CD4-positive, alpha-beta T cell (primary cell): ENCODE measurements around the gene ABHD10. TPM values are rescaled to one million over a fixed set of nuclear protein-coding genes. Genes with fewer than 3 reads are reported as not detected.

Experiments
- ATAC-seq: fragments of 200-7000 bp; cut with Tn5 transposase; one replicate; pipeline ENCODE4 v1.10.0; 2022; ENCODE audit warnings: mild to moderate bottlenecking; ENCODE audit not compliant: poor library complexity
- CTCF ChIA-PET: fragments of 350-600 bp; sonication (Branson Sonifier 250); formaldehyde crosslinking; loops from one replicate; lab custom pipeline; 2021; ENCODE audit warnings: antibody characterized with exemption, inconsistent platforms; lab: Charles Lee
- POLR2A ChIA-PET: fragments of 350-600 bp; sonication (Branson Sonifier 250); formaldehyde crosslinking; loops from one replicate; lab custom pipeline; 2021; ENCODE audit warnings: antibody characterized with exemption, inconsistent platforms; lab: Charles Lee
- DNase-seq, 14 experiments: peaks; one replicate each; pipeline ENCODE4 v3.0.0-alpha.2; 2013 to 2020; ENCODE audit warnings: mixed read lengths in 2 of 14
- H3K27ac ChIP-seq, 2 donors: one replicate each; pipeline versions ENCODE4 v1.5.1 to v1.7.0; 2013; ENCODE audit warnings: low read length in 2 of 2, low read depth in 1 of 2, mild to moderate bottlenecking in 1 of 2
- H3K27me3 ChIP-seq, 2 experiments: 1 replicate in 1 of 2; 2 replicates in 1 of 2; pipeline versions ENCODE4 v1.6.1 to v1.7.0; 2013; ENCODE audit warnings: low read length in 2 of 2, control low read depth in 1 of 2, mild to moderate bottlenecking in 1 of 2, moderate library complexity in 1 of 2; ENCODE audit not compliant: insufficient read depth in 2 of 2, control insufficient read depth in 1 of 2
- H3K36me3 ChIP-seq: one replicate; pipeline ENCODE4 v1.6.1; 2013; ENCODE audit warnings: low read length, control low read depth; ENCODE audit not compliant: insufficient read depth
- H3K4me1 ChIP-seq: one replicate; pipeline ENCODE4 v1.6.1; 2013; ENCODE audit warnings: low read length, control low read depth; ENCODE audit not compliant: insufficient read depth
- H3K4me3 ChIP-seq: one replicate; pipeline ENCODE4 v1.5.1; 2013; ENCODE audit warnings: mild to moderate bottlenecking, low read length, moderate library complexity
- H3K9me3 ChIP-seq, 2 experiments: 1 replicate in 1 of 2; 2 replicates in 1 of 2; pipeline versions ENCODE4 v1.6.1 to v1.7.0; 2013; ENCODE audit warnings: low read length in 2 of 2, mild to moderate bottlenecking in 2 of 2, control low read depth in 1 of 2, moderate library complexity in 1 of 2; ENCODE audit not compliant: control insufficient read depth in 1 of 2, insufficient read depth in 1 of 2
- H3K27ac Mint-ChIP-seq: one replicate; pipeline ENCODE4 v1.8.0; 2020; ENCODE audit warnings: mixed read lengths
- H3K27me3 Mint-ChIP-seq: one replicate; pipeline ENCODE4 v1.8.0; 2021; ENCODE audit warnings: mixed read lengths
- H3K36me3 Mint-ChIP-seq: one replicate; pipeline ENCODE4 v1.8.0; 2021; ENCODE audit warnings: low read depth, mixed read lengths
- H3K4me1 Mint-ChIP-seq: one replicate; pipeline ENCODE4 v1.8.0; 2021; ENCODE audit warnings: low read depth, mixed read lengths
- H3K4me3 Mint-ChIP-seq: one replicate; pipeline ENCODE4 v1.8.0; 2020; ENCODE audit warnings: mild to moderate bottlenecking, mixed read lengths
- H3K9me3 Mint-ChIP-seq: one replicate; pipeline ENCODE4 v1.8.0; 2020; ENCODE audit warnings: mixed read lengths
- intact Hi-C, 2 experiments: fragments of 100-400 bp; cut with DNase I in 1 of 2; cut with micrococcal nuclease in 1 of 2; formaldehyde crosslinking; loops; one replicate each; pipeline versions ENCODE4 v1.15.1 to v1.9.0; 2023 to 2025; cut with DNase I, micrococcal nuclease
- total RNA-seq, 174 experiments: library from RNA in 2 of 174; stranded (reverse) in 2 of 174; gene quantifications; one replicate each; pipeline ENCODE4 v1.2.3 and lab custom pipeline; 2021 to 2026
- TF ChIP-seq, protein P1 (sequence below): fragments of 200-600 bp; IDR thresholded peaks from one replicate; pipeline ENCODE4 v1.8.0; 2022; ENCODE audit warnings: antibody characterized with exemption, mild to moderate bottlenecking

Gene ABHD10
- total RNA-seq, 2 experiments from 2014 or later = 28.2 to 32.5 TPM

GRCh38 chr3:112042842-112043280 lies 64.0 kb downstream of the ABHD10 start:
- H3K4me3 ChIP-seq = no peak overlapping the region
- no peaks in the 10 kb centered on the region for H3K4me1 ChIP-seq
- ChIA-PET POLR2A (no interaction called here), CTCF (interaction anchor here (0.6 to 1.3 kb wide), 9 partner anchors 25 to 375 kb away, joined by 3 to 5 read pairs (median 3); no protein-coding TSS in a partner anchor)
- TF ChIP-seq, protein P1, sequence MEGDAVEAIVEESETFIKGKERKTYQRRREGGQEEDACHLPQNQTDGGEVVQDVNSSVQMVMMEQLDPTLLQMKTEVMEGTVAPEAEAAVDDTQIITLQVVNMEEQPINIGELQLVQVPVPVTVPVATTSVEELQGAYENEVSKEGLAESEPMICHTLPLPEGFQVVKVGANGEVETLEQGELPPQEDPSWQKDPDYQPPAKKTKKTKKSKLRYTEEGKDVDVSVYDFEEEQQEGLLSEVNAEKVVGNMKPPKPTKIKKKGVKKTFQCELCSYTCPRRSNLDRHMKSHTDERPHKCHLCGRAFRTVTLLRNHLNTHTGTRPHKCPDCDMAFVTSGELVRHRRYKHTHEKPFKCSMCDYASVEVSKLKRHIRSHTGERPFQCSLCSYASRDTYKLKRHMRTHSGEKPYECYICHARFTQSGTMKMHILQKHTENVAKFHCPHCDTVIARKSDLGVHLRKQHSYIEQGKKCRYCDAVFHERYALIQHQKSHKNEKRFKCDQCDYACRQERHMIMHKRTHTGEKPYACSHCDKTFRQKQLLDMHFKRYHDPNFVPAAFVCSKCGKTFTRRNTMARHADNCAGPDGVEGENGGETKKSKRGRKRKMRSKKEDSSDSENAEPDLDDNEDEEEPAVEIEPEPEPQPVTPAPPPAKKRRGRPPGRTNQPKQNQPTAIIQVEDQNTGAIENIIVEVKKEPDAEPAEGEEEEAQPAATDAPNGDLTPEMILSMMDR = no peak
- no peaks in the 10 kb centered on the region for H3K36me3 ChIP-seq
- no peaks in the 10 kb centered on the region for H3K9me3 ChIP-seq
- DNase-seq (no peak), ATAC-seq (no peak)
- H3K36me3 Mint-ChIP-seq = no peaks in the 10 kb centered on the region
- no peak overlapping the region for H3K27ac Mint-ChIP-seq
- no peaks in the 10 kb centered on the region for H3K27me3 ChIP-seq
- H3K4me3 Mint-ChIP-seq = no peak overlapping the region
- intact Hi-C loops = loop anchor here in 1 of 2 experiments (1.0 to 5.0 kb wide), 2 partner anchors 56 to 326 kb away; no protein-coding TSS in a partner anchor
- no peak overlapping the region for H3K27ac ChIP-seq
- no peaks in the 10 kb centered on the region for H3K9me3 Mint-ChIP-seq
- H3K27me3 Mint-ChIP-seq = no peaks in the 10 kb centered on the region
- H3K4me1 Mint-ChIP-seq = no peaks in the 10 kb centered on the region

Other genes with a start within 250 kb of the ABHD10 start
- 1 to 10 TPM; 5.8 to 6.0 TPM for gene PHLDB2, start 119.8 kb upstream of the ABHD10 start, total RNA-seq
- gene TAGLN3, start 19.9 kb downstream of the ABHD10 start, total RNA-seq = under 1 TPM in 1 of 2 experiments, not detected in 1; 0.28 TPM
- under 1 TPM in 1 of 2 experiments, not detected in 1; 0.14 TPM for gene TMPRSS7, start 55.7 kb downstream of the ABHD10 start, total RNA-seq
- 1 to 10 TPM; 1.6 to 2.7 TPM for gene C3orf52, start 107.4 kb downstream of the ABHD10 start, total RNA-seq
- gene GCSAM, start 154.2 kb downstream of the ABHD10 start, total RNA-seq = 1 to 10 TPM; 6.5 to 6.8 TPM